Effector memory CD4-positive, alpha-beta T cell (primary cell): Measurements from ENCODE around the gene PLEKHM3.

ENCODE experiments used
- DNase-seq, 3 donors: peaks; one replicate each; pipeline ENCODE4 v3.0.0-alpha.2; 2020
- H3K27ac ChIP-seq: 2 replicates; pipeline ENCODE4 v1.7.0; 2013; ENCODE audit warnings: mild to moderate bottlenecking, low read length, moderate library complexity; ENCODE audit not compliant: insufficient read depth, poor library complexity, severe bottlenecking
- H3K27me3 ChIP-seq: replicated peaks from 2 replicates; pipeline ENCODE4 v1.7.0; 2013; ENCODE audit warnings: mild to moderate bottlenecking, low read length; ENCODE audit not compliant: insufficient read depth, control insufficient read depth, poor library complexity, severe bottlenecking
- H3K36me3 ChIP-seq: 2 replicates; pipeline ENCODE4 v1.7.0; 2013; ENCODE audit warnings: mild to moderate bottlenecking, low read length, moderate library complexity; ENCODE audit not compliant: control insufficient read depth, insufficient read depth
- H3K4me1 ChIP-seq: 2 replicates; pipeline ENCODE4 v1.7.0; 2013; ENCODE audit warnings: low read length, mild to moderate bottlenecking; ENCODE audit not compliant: control insufficient read depth, insufficient read depth, poor library complexity, severe bottlenecking
- H3K4me3 ChIP-seq: 2 replicates; pipeline ENCODE4 v1.7.0; 2013; ENCODE audit warnings: low read length, low read depth, mild to moderate bottlenecking; ENCODE audit not compliant: insufficient read depth, poor library complexity, severe bottlenecking
- H3K9me3 ChIP-seq: 2 replicates; pipeline ENCODE4 v1.7.0; 2013; ENCODE audit warnings: mild to moderate bottlenecking, low read length, moderate library complexity; ENCODE audit not compliant: control insufficient read depth

PLEKHM3 gene

GRCh38 chr2:207974216-207974605 is 51.1 kb downstream of the PLEKHM3 start:
- Histone ChIP-seq H3K27ac (no peak overlapping the region), H3K27me3 (no peaks in the 10 kb centered on the region), H3K9me3 (no peaks in the 10 kb centered on the region), H3K36me3 (peaks cover 3% of the 10 kb centered on the region), H3K4me3 (no peak overlapping the region), H3K4me1 (no peaks in the 10 kb centered on the region)
- no peak for DNase-seq

- Histone ChIP-seq H3K4me3 (no peak overlapping the region), H3K4me1 (no peaks in the 10 kb centered on the region), H3K27ac (no peak overlapping the region), H3K27me3 (no peaks in the 10 kb centered on the region), H3K9me3 (no peaks in the 10 kb centered on the region), H3K36me3 (no peaks in the 10 kb centered on the region)
- no peak for DNase-seq
These were observed 54.5 kb downstream of the PLEKHM3 start for GRCh38 chr2:207970826-207971180.

- Histone ChIP-seq H3K9me3 (no peaks in the 10 kb centered on the region), H3K27ac (no peak overlapping the region), H3K27me3 (no peaks in the 10 kb centered on the region), H3K36me3 (no peaks in the 10 kb centered on the region), H3K4me3 (no peak overlapping the region), H3K4me1 (no peaks in the 10 kb centered on the region)
- DNase-seq = no peak
These were observed 55.0 kb downstream of the PLEKHM3 start for GRCh38 chr2:207970147-207970825.

GRCh38 chr2:207969249-207969648 is 56.1 kb downstream of the PLEKHM3 start:
- no peaks in the 10 kb centered on the region for H3K36me3 ChIP-seq
- no peak for DNase-seq
- H3K27me3 ChIP-seq = no peaks in the 10 kb centered on the region
- H3K9me3 ChIP-seq = no peaks in the 10 kb centered on the region
- H3K27ac ChIP-seq = no peak overlapping the region
- H3K4me3 ChIP-seq = no peak overlapping the region
- H3K4me1 ChIP-seq = no peaks in the 10 kb centered on the region

- DNase-seq = no peak
- H3K27me3 ChIP-seq = no peaks in the 10 kb centered on the region
- H3K36me3 ChIP-seq = peaks cover 3% of the 10 kb centered on the region
- H3K4me1 ChIP-seq = no peaks in the 10 kb centered on the region
- no peaks in the 10 kb centered on the region for H3K9me3 ChIP-seq
- H3K27ac ChIP-seq = no peak overlapping the region
- no peak overlapping the region for H3K4me3 ChIP-seq
These were observed 58.2 kb downstream of the PLEKHM3 start for GRCh38 chr2:207967121-207967520.

- DNase-seq = no peak
- Histone ChIP-seq H3K27ac (no peak overlapping the region), H3K27me3 (no peaks in the 10 kb centered on the region), H3K36me3 (peaks cover 3% of the 10 kb centered on the region), H3K9me3 (no peaks in the 10 kb centered on the region), H3K4me1 (no peaks in the 10 kb centered on the region), H3K4me3 (no peak overlapping the region)
These were observed 64.4 kb downstream of the PLEKHM3 start for GRCh38 chr2:207960911-207961310.

GRCh38 chr2:207960090-207960489 is 65.2 kb downstream of the PLEKHM3 start:
- Histone ChIP-seq H3K4me1 (no peaks in the 10 kb centered on the region), H3K27me3 (no peaks in the 10 kb centered on the region), H3K9me3 (no peaks in the 10 kb centered on the region), H3K4me3 (no peak overlapping the region), H3K36me3 (peaks cover 3% of the 10 kb centered on the region), H3K27ac (no peak overlapping the region)
- DNase-seq = no peak

GRCh38 chr2:207956771-207957170 is 68.6 kb downstream of the PLEKHM3 start:
- Histone ChIP-seq H3K9me3 (no peaks in the 10 kb centered on the region), H3K27me3 (no peaks in the 10 kb centered on the region), H3K4me3 (no peak overlapping the region), H3K4me1 (no peaks in the 10 kb centered on the region), H3K27ac (no peak overlapping the region), H3K36me3 (no peaks in the 10 kb centered on the region)
- DNase-seq = no peak

GRCh38 chr2:207955456-207955855 is 69.9 kb downstream of the PLEKHM3 start:
- H3K27ac ChIP-seq = no peak overlapping the region
- H3K9me3 ChIP-seq = no peaks in the 10 kb centered on the region
- no peaks in the 10 kb centered on the region for H3K4me1 ChIP-seq

GRCh38 chr2:207953354-207953753 is 72.0 kb downstream of the PLEKHM3 start:
- DNase-seq = no peak

More at GRCh38 chr2:207955456-207955855, 69.9 kb downstream of the PLEKHM3 start:
- DNase-seq = no peak
- Histone ChIP-seq H3K27me3 (no peaks in the 10 kb centered on the region), H3K36me3 (no peaks in the 10 kb centered on the region), H3K4me3 (no peak overlapping the region)

More at GRCh38 chr2:207953354-207953753, 72.0 kb downstream of the PLEKHM3 start:
- Histone ChIP-seq H3K9me3 (no peaks in the 10 kb centered on the region), H3K27me3 (no peaks in the 10 kb centered on the region), H3K36me3 (no peaks in the 10 kb centered on the region), H3K4me1 (no peaks in the 10 kb centered on the region), H3K27ac (no peak overlapping the region), H3K4me3 (no peak overlapping the region)
